GM18526 (cell line): ENCODE measurements around the gene MAGI2.

Experiments used
- POLR2A ChIP-seq: IDR thresholded peaks from 3 replicates; pipeline ENCODE4 v1.6.1; 2011; ENCODE audit not compliant: insufficient read length; ENCODE audit errors: extremely low read depth

Gene MAGI2

GRCh38 chr7:78476851-78477405 is 976.5 kb downstream of the MAGI2 start:
- TF ChIP-seq POLR2A: no peak

- no peak for TF ChIP-seq POLR2A
Observed at GRCh38 chr7:78473571-78474301, 979.7 kb downstream of the MAGI2 start.

- TF ChIP-seq POLR2A: no peak
Observed at GRCh38 chr7:78473021-78473420, 980.4 kb downstream of the MAGI2 start.

- TF ChIP-seq POLR2A: no peak
Observed at GRCh38 chr7:78472519-78472918, 980.9 kb downstream of the MAGI2 start.

- no peak for TF ChIP-seq POLR2A
Observed at GRCh38 chr7:78465894-78466293, 987.6 kb downstream of the MAGI2 start.

- TF ChIP-seq POLR2A: no peak
Observed at GRCh38 chr7:78463039-78463438, 990.4 kb downstream of the MAGI2 start.

- no peak for TF ChIP-seq POLR2A
Observed at GRCh38 chr7:78450706-78451105, 1002.8 kb downstream of the MAGI2 start.

- TF ChIP-seq POLR2A: no peak
Observed at GRCh38 chr7:78448911-78449310, 1004.6 kb downstream of the MAGI2 start.

GRCh38 chr7:78444267-78444666 is 1009.2 kb downstream of the MAGI2 start:
- no peak for TF ChIP-seq POLR2A

GRCh38 chr7:78443811-78444210 is 1009.7 kb downstream of the MAGI2 start:
- no peak for TF ChIP-seq POLR2A

- no peak for TF ChIP-seq POLR2A
Observed at GRCh38 chr7:78441737-78442136, 1011.7 kb downstream of the MAGI2 start.

GRCh38 chr7:78438433-78438832 is 1015.0 kb downstream of the MAGI2 start:
- TF ChIP-seq POLR2A: no peak

- TF ChIP-seq POLR2A: no peak
Observed at GRCh38 chr7:78437118-78437517, 1016.3 kb downstream of the MAGI2 start.

GRCh38 chr7:78435355-78435754 is 1018.1 kb downstream of the MAGI2 start:
- TF ChIP-seq POLR2A: no peak

- TF ChIP-seq POLR2A: no peak
Observed at GRCh38 chr7:78434281-78434680, 1019.2 kb downstream of the MAGI2 start.

GRCh38 chr7:78433421-78433820 is 1020.0 kb downstream of the MAGI2 start:
- TF ChIP-seq POLR2A: no peak

- no peak for TF ChIP-seq POLR2A
Observed at GRCh38 chr7:78429878-78430277, 1023.6 kb downstream of the MAGI2 start.
